Spleen (tissue), 7 donors: ENCODE results near the gene RGL1.

Experiments
- CTCF ChIP-seq, 11 experiments: fragments of 200-600 bp in 7 of 11; fragments of 450-650 bp in 4 of 11; sonication (generic) in 4 of 11; IDR thresholded peaks in 8 of 11; conservative IDR thresholded peaks in 3 of 11; 1 replicate in 7 of 11; 2 replicates in 4 of 11; pipeline versions ENCODE4 v1.4.0 to v1.8.0; 2016 to 2021; ENCODE audit warnings: antibody characterized with exemption in 11 of 11, inconsistent platforms in 4 of 11, mild to moderate bottlenecking in 1 of 11
- POLR2A ChIP-seq, 3 donors: fragments of 450-650 bp; IDR thresholded peaks; one replicate each; pipeline ENCODE4 v1.5.1; 2017; ENCODE audit warnings: antibody characterized with exemption in 3 of 3, mild to moderate bottlenecking in 1 of 3
- donor health status: DM: no; HTN: no; CAD: no; lungs with moderate emphysema.
- donor health status: DM: no; HTN: no; CAD: no.
- donor health status: DM: no; HTN: no; CAD: no.

GRCh38 chr1:183806125-183806524 lies 1.2 kb downstream of the RGL1 start:
- TF ChIP-seq POLR2A (IDR thresholded peaks at IDR 0.05): no peak
- TF ChIP-seq CTCF (IDR thresholded peaks at IDR 0.05 in 8 of 11, conservative IDR thresholded peaks at IDR 0.05 in 3 of 11): no peak
